CD4-positive, CD25-positive, alpha-beta regulatory T cell (primary cell): Measurements from ENCODE around the gene SMIM24. TPM values are rescaled to one million over a fixed set of nuclear protein-coding genes. Genes with fewer than 3 reads are reported as not detected.
"Not testable (repeated sequence)": the region's sequence is repeated elsewhere in the genome, so short reads cannot be mapped to it uniquely, and the experiment has no call there.

Experiments
- ATAC-seq, 2 donors: fragments of 150-1000 bp; cut with Tn5 transposase; one replicate each; pipeline ENCODE4 v1.10.0; 2021; ENCODE audit warnings: low read depth in 2 of 2, moderate number of reproducible peaks in 2 of 2, moderate library complexity in 1 of 2
- DNase-seq, 3 donors: peaks; one replicate each; pipeline versions ENCODE4 v3.0.0 to v3.0.0-alpha.2; 2012 to 2022; ENCODE audit warnings: mixed read lengths in 1 of 3
- H3K27ac ChIP-seq: one replicate; pipeline ENCODE4 v1.7.0; 2013; ENCODE audit warnings: mild to moderate bottlenecking, low read length; ENCODE audit not compliant: insufficient read depth, poor library complexity, severe bottlenecking
- H3K27me3 ChIP-seq: one replicate; pipeline ENCODE4 v1.7.0; 2013; ENCODE audit warnings: low read length; ENCODE audit not compliant: control insufficient read depth, insufficient read depth
- H3K36me3 ChIP-seq: one replicate; pipeline ENCODE4 v1.7.0; 2013; ENCODE audit warnings: mild to moderate bottlenecking, low read length, moderate library complexity; ENCODE audit not compliant: control insufficient read depth, insufficient read depth
- H3K4me1 ChIP-seq: 2 replicates; pipeline ENCODE4 v1.7.0; 2013; ENCODE audit warnings: mild to moderate bottlenecking, low read length; ENCODE audit not compliant: insufficient read depth, control insufficient read depth, poor library complexity, severe bottlenecking
- H3K4me3 ChIP-seq: one replicate; pipeline ENCODE4 v1.7.0; 2013; ENCODE audit warnings: low read depth, mild to moderate bottlenecking, low read length, moderate library complexity
- H3K9me3 ChIP-seq, 2 experiments: 1 replicate in 1 of 2; 2 replicates in 1 of 2; pipeline ENCODE4 v1.7.0; 2013; ENCODE audit warnings: low read length in 2 of 2, mild to moderate bottlenecking in 1 of 2, moderate library complexity in 1 of 2; ENCODE audit not compliant: control insufficient read depth in 2 of 2
- H3K27ac Mint-ChIP-seq, 3 donors: one replicate each; pipeline ENCODE4 v1.8.0; 2020 to 2022; ENCODE audit warnings: mild to moderate bottlenecking in 3 of 3, mixed read lengths in 3 of 3, moderate library complexity in 2 of 3
- H3K27me3 Mint-ChIP-seq: one replicate; pipeline ENCODE4 v1.8.0; 2022; ENCODE audit warnings: mild to moderate bottlenecking, mixed read lengths
- H3K36me3 Mint-ChIP-seq: one replicate; pipeline ENCODE4 v1.8.0; 2020; ENCODE audit warnings: mixed read lengths
- H3K4me1 Mint-ChIP-seq, 4 donors: one replicate each; pipeline ENCODE4 v1.8.0; 2020 to 2022; ENCODE audit warnings: mixed read lengths in 4 of 4, mild to moderate bottlenecking in 1 of 4
- H3K4me3 Mint-ChIP-seq, 4 donors: one replicate each; pipeline ENCODE4 v1.8.0; 2020 to 2022; ENCODE audit warnings: mild to moderate bottlenecking in 4 of 4, mixed read lengths in 4 of 4, moderate library complexity in 3 of 4
- H3K9me3 Mint-ChIP-seq, 7 donors: one replicate each; pipeline ENCODE4 v1.8.0; 2020 to 2022; ENCODE audit warnings: mixed read lengths in 7 of 7, mild to moderate bottlenecking in 3 of 7, moderate library complexity in 2 of 7
- polyA plus RNA-seq, 4 donors: library from polyadenylated mRNA; unstranded; fragments of 300-500 nt; fragmentation: Illumina TruSeq; gene quantifications; one replicate each; pipeline ENCODE4 v1.2.3, GENCODE V29; 2021
- total RNA-seq: library from RNA; stranded (reverse); gene quantifications from one replicate; pipeline ENCODE4 v1.2.3, GENCODE V29; 2022

The SMIM24 gene
- 1.4 TPM for total RNA-seq
- not detected for polyA plus RNA-seq

- H3K9me3 Mint-ChIP-seq, result no peaks in the 10 kb centered on the region
- ATAC-seq (no peak), DNase-seq (no peak)
- H3K27ac Mint-ChIP-seq, result peak within 1 kb of the TSS in 1 of 3 donors; percentile 80
- H3K27me3 ChIP-seq, result no peaks in the 10 kb centered on the region
- H3K27me3 Mint-ChIP-seq, result peaks cover 5% of the 10 kb centered on the region
- no peak within 1 kb of the TSS for H3K27ac ChIP-seq
- no peaks in the 10 kb centered on the region for H3K36me3 ChIP-seq
- peaks cover 0 to 20% (median 7%) of the 10 kb centered on the region in 4 donors for H3K4me1 Mint-ChIP-seq
- no peaks in the 10 kb centered on the region for H3K36me3 Mint-ChIP-seq
- H3K9me3 ChIP-seq, result no peaks in the 10 kb centered on the region
- peak within 1 kb of the TSS in 1 of 4 donors; percentile 22 for H3K4me3 Mint-ChIP-seq
- H3K4me3 ChIP-seq, result no peak within 1 kb of the TSS
- peaks cover 12% of the 10 kb centered on the region for H3K4me1 ChIP-seq
Observed at GRCh38 chr19:3480383-3481091, at the start of gene SMIM24. Gene SMIM24 (minus strand): TSS chr19:3480525. CDS start chr19:3480463, 62 bp downstream.

GRCh38 chr19:3529299-3529698, 49.0 kb upstream of the SMIM24 start:
- H3K36me3 Mint-ChIP-seq, H3K27me3 Mint-ChIP-seq, DNase-seq, H3K9me3 ChIP-seq, H3K27ac ChIP-seq, H3K4me1 ChIP-seq, H3K27ac Mint-ChIP-seq, H3K9me3 Mint-ChIP-seq, ATAC-seq, H3K4me1 Mint-ChIP-seq, H3K4me3 ChIP-seq, H3K4me3 Mint-ChIP-seq, H3K27me3 ChIP-seq: not testable (repeated sequence)
- peaks cover 53% of the 10 kb centered on the region for H3K36me3 ChIP-seq

GRCh38 chr19:3528539-3529211, 48.4 kb upstream of the SMIM24 start:
- H3K9me3 Mint-ChIP-seq, result no peaks in the 10 kb centered on the region
- Histone ChIP-seq H3K9me3 (no peaks in the 10 kb centered on the region), H3K27me3 (no peaks in the 10 kb centered on the region), H3K27ac (no peak overlapping the region), H3K4me1 (no peaks in the 10 kb centered on the region), H3K36me3 (peaks cover 53% of the 10 kb centered on the region), H3K4me3 (no peak overlapping the region)
- ATAC-seq (no peak), DNase-seq (no peak)
- no peaks in the 10 kb centered on the region for H3K36me3 Mint-ChIP-seq
- no peaks in the 10 kb centered on the region for H3K27me3 Mint-ChIP-seq
- no peak overlapping the region for H3K4me3 Mint-ChIP-seq
- no peak overlapping the region for H3K27ac Mint-ChIP-seq
- H3K4me1 Mint-ChIP-seq, result no peaks in the 10 kb centered on the region

GRCh38 chr19:3528080-3528479, 47.8 kb upstream of the SMIM24 start:
- H3K27me3 ChIP-seq, result no peaks in the 10 kb centered on the region
- H3K4me1 ChIP-seq, result no peaks in the 10 kb centered on the region
- Mint-ChIP-seq H3K9me3 (no peaks in the 10 kb centered on the region), H3K4me1 (no peaks in the 10 kb centered on the region), H3K27me3 (no peaks in the 10 kb centered on the region), H3K36me3 (no peaks in the 10 kb centered on the region), H3K27ac (no peak overlapping the region), H3K4me3 (no peak overlapping the region)
- DNase-seq (no peak), ATAC-seq (no peak)
- H3K9me3 ChIP-seq, result no peaks in the 10 kb centered on the region
- H3K4me3 ChIP-seq, result no peak overlapping the region
- no peak overlapping the region for H3K27ac ChIP-seq
- H3K36me3 ChIP-seq, result peaks cover 53% of the 10 kb centered on the region

- no peaks in the 10 kb centered on the region for H3K4me1 ChIP-seq
- no peaks in the 10 kb centered on the region for H3K27me3 Mint-ChIP-seq
- H3K36me3 Mint-ChIP-seq, result no peaks in the 10 kb centered on the region
- no peaks in the 10 kb centered on the region for H3K4me1 Mint-ChIP-seq
- no peak for ATAC-seq
- no peaks in the 10 kb centered on the region for H3K27me3 ChIP-seq
- no peaks in the 10 kb centered on the region for H3K9me3 ChIP-seq
- no peak overlapping the region for H3K4me3 ChIP-seq
- DNase-seq, result no peak
- H3K27ac ChIP-seq, result no peak overlapping the region
- no peak overlapping the region for H3K4me3 Mint-ChIP-seq
- no peak overlapping the region for H3K27ac Mint-ChIP-seq
- H3K9me3 Mint-ChIP-seq, result no peaks in the 10 kb centered on the region
- peaks cover 52% of the 10 kb centered on the region for H3K36me3 ChIP-seq
Observed at GRCh38 chr19:3527238-3527910, 47.0 kb upstream of the SMIM24 start.

- no peak overlapping the region for H3K27ac ChIP-seq
- no peak overlapping the region for H3K4me3 ChIP-seq
- ATAC-seq (no peak), DNase-seq (no peak)
- Mint-ChIP-seq H3K9me3 (no peaks in the 10 kb centered on the region), H3K4me1 (no peaks in the 10 kb centered on the region), H3K27ac (no peak overlapping the region), H3K4me3 (no peak overlapping the region), H3K36me3 (no peaks in the 10 kb centered on the region), H3K27me3 (no peaks in the 10 kb centered on the region)
- H3K4me1 ChIP-seq, result no peaks in the 10 kb centered on the region
- H3K36me3 ChIP-seq, result peaks cover 54% of the 10 kb centered on the region
- no peaks in the 10 kb centered on the region for H3K9me3 ChIP-seq
- no peaks in the 10 kb centered on the region for H3K27me3 ChIP-seq
Observed at GRCh38 chr19:3526507-3527237, 46.3 kb upstream of the SMIM24 start.

- Histone ChIP-seq H3K27ac (no peak overlapping the region), H3K9me3 (no peaks in the 10 kb centered on the region), H3K36me3 (peaks cover 46% of the 10 kb centered on the region), H3K4me1 (no peaks in the 10 kb centered on the region), H3K27me3 (no peaks in the 10 kb centered on the region), H3K4me3 (no peak overlapping the region)
- H3K27me3 Mint-ChIP-seq, result no peaks in the 10 kb centered on the region
- no peak overlapping the region for H3K4me3 Mint-ChIP-seq
- peaks cover 4% of the 10 kb centered on the region for H3K36me3 Mint-ChIP-seq
- no peak for DNase-seq
- peaks cover 0 to 4% (median 2%) of the 10 kb centered on the region in 4 donors for H3K4me1 Mint-ChIP-seq
- H3K27ac Mint-ChIP-seq, result no peak overlapping the region
- ATAC-seq, result no peak
- H3K9me3 Mint-ChIP-seq, result no peaks in the 10 kb centered on the region
Observed at GRCh38 chr19:3524904-3525451, 44.7 kb upstream of the SMIM24 start.
